ENCODE data around the gene KLK11.
"Not testable (repeated sequence)": the region's sequence is repeated elsewhere in the genome, so short reads cannot be mapped to it uniquely, and the experiment has no call there.

The KLK11 gene

GRCh38 chr19:51002542-51003311, 23.7 kb downstream of the KLK11 start:
- no peak for DNase-seq

GRCh38 chr19:51002089-51002532, 24.3 kb downstream of the KLK11 start:
- no peak for DNase-seq

GRCh38 chr19:51001515-51001914, 24.9 kb downstream of the KLK11 start, which contains the start of gene KLK8:
Gene KLK8, minus strand, starts transcription at chr19:51001604. Its CDS starts 437 bp downstream, at chr19:51001167.
- no peak for DNase-seq

GRCh38 chr19:51000981-51001380, 25.4 kb downstream of the KLK11 start:
- DNase-seq = no peak

- DNase-seq = no peak
Observed at GRCh38 chr19:51000426-51000825, 26.0 kb downstream of the KLK11 start.

GRCh38 chr19:50998686-50999085, 27.7 kb downstream of the KLK11 start:
- no peak for DNase-seq

GRCh38 chr19:50998061-50998460, 28.4 kb downstream of the KLK11 start:
- no peak for DNase-seq

GRCh38 chr19:50994129-50994528, 32.3 kb downstream of the KLK11 start:
- DNase-seq = no peak

GRCh38 chr19:50992666-50993035, 33.8 kb downstream of the KLK11 start:
- no peak for DNase-seq

GRCh38 chr19:50984416-50984815, 42.0 kb downstream of the KLK11 start:
- DNase-seq = not testable (repeated sequence)

GRCh38 chr19:50983625-50984292, 42.7 kb downstream of the KLK11 start, which contains the start of gene KLK7:
Gene KLK7, minus strand, starts transcription at chr19:50983917. Its CDS starts 1,518 bp downstream, at chr19:50982399.
- no peak for DNase-seq

GRCh38 chr19:50982186-50982585, 44.2 kb downstream of the KLK11 start:
- no peak for DNase-seq

GRCh38 chr19:50981587-50982146, 44.7 kb downstream of the KLK11 start:
- DNase-seq = no peak

GRCh38 chr19:50980208-50980607, 46.2 kb downstream of the KLK11 start:
- no peak for DNase-seq

- no peak for DNase-seq
Observed at GRCh38 chr19:50979758-50980157, 46.7 kb downstream of the KLK11 start.

- DNase-seq = no peak
Observed at GRCh38 chr19:50978772-50979390, 47.5 kb downstream of the KLK11 start.

- DNase-seq = no peak
Observed at GRCh38 chr19:50977626-50978025, 48.8 kb downstream of the KLK11 start.

GRCh38 chr19:50975766-50976165, 50.6 kb downstream of the KLK11 start:
- DNase-seq = no peak

- no peak for DNase-seq
Observed at GRCh38 chr19:50974702-50975556, 51.5 kb downstream of the KLK11 start.

- no peak for DNase-seq
Observed at GRCh38 chr19:50972795-50973376, 53.5 kb downstream of the KLK11 start.
